Activated CD8-positive, alpha-beta memory T cell treated with anti-CD3 and anti-CD28 coated beads for 24 hours (primary cell): Measurements from ENCODE around the gene KRT20.

Experiments used
- DNase-seq: peaks from one replicate; pipeline ENCODE4 v3.0.0-alpha.2; 2020

Gene KRT20

DNA sequence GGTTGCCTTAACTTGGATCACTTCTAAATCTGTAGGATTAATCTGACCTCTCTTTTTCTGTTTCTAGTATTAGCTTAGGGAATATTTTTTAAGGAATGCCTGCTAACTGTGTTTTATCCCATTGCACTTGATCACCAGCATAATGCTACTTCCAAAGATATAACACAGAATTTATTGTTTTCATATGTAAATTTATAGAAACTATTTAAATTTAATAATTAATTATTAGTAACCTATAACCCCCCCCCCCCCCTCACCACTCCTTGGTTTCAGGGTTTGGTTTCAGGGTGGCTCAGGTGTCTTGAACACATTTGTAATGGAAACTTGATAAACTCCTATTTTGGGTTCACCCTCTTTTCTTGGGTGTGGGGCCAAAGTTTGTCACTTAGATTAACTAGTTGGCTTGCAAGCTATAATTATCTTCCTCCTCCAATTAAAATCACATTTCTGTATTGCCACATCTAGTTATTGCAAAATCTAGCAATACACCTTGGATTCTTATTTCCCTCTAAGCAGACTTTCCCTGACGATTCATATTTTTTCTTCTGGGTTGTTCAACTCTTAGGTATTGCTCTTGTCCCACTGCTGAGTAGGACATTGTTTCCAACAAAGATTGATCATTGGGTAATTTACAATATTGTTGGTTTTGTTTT is 36.3 kb downstream of the KRT20 start:
- no peak for DNase-seq

DNA sequence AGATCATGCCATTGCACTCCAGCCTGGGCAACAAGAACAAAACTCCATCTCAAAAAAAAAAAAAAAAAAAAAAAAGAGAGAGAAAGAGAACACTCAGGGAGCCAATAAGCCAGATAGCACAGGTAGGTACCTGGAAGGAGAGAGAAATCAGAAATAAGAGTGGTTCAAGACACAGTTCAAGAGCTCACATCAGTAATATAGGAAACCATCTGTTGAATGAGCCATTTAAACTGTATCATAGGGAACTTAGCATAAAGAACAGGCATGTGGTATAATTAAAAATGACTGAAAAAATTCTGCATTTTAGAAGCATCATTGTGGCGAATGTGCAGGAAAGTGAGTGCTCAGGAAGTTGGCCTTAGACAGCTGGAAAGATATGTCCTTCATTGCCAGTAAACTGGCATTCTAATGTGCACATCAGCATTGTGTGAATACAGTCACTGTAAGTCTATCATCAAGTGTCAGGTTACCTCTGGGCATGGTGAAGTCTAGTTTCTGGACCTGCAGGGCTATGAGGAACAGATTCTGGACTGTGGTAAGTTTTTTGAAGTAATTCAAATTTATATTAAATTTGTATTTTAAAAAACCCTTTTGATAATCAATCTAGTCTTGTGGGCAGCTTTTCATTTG is 38.4 kb downstream of the KRT20 start:
- no peak for DNase-seq

DNA sequence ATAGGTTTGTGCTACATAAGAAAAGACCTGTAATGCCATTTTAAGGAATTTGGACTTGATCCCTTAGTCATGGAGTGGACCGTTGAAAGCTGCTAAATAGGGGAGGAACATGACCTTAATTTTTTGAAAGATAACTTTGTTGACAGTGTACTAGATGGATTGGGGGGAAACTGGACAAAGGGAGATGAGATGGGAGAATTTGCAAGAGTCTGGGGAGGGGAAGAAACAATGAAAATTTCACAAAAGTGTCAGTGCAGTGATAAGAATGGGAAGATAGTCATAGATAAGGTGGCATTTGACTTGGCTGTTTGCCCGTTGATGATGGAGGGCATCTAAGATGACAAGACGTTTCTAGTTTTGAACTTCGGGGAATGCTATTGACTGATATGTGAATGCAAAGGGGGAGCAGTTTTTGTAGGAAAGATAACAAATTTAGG is 40.4 kb downstream of the KRT20 start:
- DNase-seq = no peak

DNA sequence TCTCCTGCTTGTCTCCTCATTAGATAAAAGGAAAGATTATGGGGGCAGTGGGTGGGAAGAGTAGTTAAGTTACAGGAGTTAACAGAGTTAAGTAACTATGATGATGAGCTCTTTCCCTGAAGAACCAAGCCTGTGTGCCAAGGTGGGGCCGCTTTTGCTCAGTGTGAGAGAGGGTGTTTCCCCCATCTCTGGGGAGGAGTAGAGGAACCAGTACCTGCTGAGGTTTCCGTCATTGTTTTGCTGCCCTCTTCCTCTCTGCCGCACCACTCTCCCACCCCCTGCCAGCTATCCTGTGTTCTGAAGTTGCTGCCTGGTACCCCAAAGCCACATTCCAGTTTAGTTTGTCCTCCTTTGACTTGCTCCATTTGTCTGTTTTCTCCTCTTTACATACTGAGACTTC is 41.8 kb downstream of the KRT20 start:
- no peak for DNase-seq

DNA sequence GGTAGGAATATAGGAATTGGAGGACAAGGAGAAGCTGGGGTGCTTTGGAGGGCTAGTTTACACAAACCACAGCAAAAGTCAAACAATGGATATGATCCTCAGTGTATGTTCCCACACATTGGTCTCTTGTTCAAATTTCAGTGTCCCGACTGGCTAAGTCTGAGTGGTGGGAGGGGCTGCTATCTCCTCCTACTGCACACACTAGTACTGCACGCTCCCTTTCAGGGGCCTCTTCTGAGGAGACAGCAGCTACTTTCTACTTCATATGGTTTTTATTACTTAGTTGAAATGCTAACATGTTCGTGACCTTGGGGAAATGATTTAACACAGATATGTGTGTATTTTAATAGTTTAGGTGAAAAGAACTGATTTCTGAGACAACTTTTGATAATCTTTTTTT is 43.8 kb downstream of the KRT20 start:
- no peak for DNase-seq

DNA sequence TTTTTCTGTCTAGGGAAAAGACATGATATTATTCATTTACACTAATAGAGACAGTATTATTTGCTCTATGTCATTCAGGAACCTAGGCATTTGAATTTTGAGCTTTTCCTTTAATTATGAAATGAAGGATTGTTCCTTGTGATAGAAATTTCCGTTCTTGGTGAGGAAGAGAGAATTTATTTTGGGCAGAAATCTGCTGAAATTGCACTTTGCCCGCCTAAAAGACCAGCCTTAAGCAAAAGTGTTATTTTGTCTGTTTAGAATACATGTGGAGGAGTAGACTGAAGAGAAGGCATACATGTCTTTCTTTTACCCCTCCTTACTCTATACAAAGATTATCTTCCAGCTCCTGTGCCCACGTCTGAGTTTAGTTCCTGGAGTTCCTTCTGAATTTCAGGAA is 45.8 kb downstream of the KRT20 start:
- DNase-seq = no peak

DNA sequence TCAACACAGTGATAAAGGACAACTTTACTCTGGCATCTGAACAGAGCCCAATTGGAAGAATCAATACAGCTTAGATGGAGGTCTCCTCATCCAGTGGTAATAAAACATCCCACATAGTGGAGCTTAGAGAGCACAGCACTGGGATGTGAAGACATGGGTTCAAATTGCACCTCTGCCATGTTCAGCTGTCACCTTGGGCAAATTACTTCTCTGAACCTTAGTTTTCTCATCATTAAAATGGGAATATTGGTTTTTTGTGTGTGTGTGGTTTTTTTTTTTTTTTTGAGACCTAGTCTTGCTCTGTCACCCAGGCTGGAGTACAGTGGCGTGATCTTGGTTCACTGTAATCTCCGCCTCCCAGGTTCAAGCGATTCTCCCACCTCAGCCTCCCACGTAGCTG is 49.0 kb downstream of the KRT20 start:
- DNase-seq = no peak

DNA sequence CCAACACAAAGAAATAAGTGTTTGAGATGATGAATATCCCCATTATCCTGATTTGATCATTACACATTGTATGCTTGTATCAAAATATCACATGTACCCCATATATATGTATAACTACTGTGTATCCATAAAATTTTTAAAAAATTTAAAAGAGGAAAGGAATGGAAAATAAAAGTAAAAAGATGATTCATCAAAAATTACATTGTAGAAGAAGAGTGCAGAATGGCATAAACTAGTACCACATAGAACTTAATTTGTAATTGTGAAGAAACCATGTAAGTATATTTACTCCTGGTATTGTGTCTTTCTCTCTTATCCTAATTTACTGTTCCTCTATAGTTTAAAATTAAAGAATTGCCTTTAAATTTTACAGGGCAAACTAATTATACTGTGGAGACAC is 51.2 kb downstream of the KRT20 start:
- DNase-seq = no peak

DNA sequence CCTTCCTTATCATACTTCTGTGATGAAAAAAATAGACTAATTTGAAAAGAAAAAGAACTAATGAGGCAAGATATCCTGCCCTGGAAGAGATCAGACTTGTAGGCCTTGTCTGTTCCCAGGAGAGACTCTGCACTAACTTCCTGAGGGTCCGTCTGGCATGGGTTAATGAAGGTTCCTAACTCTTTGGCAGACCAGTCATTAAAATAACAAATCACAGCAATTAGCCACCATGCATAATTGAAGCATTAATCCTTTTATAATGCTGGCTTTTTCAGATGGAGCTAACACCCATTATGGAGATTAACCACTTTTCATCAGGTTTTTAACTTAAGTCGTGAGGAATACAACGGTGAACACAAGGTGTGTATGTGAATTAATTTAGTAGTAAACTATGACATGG is 52.2 kb downstream of the KRT20 start:
- DNase-seq = no peak

DNA sequence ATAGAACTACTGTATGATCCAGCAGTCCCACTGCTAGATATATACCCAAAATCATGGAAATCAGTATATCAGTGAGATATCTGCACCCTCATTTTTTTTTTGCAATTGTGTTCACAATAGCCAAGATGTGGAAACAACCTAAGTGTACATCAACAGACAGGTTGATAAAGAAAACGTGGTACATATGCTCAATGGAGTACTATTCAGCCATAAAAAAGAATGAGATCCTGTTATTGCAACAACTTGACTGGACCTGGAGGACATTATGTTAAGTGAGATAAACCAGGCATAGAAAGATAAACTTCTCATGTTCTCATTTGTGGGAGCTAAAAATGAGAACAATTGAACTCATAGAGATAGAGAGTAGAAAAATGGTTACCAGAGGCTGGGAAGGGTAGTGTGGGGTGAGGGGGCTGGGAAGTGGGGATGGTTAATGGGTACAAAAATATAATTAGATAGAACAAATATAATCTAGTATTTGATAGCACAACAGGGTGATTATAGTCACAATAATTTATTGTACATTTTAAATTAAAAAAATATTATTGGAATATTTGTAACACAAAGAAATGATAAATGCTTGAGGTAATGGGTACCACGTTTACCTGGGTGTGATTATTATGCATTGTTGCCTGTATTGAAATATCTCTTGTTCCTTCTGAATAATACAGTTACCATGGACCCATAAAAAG is 54.8 kb downstream of the KRT20 start:
- DNase-seq = no peak

DNA sequence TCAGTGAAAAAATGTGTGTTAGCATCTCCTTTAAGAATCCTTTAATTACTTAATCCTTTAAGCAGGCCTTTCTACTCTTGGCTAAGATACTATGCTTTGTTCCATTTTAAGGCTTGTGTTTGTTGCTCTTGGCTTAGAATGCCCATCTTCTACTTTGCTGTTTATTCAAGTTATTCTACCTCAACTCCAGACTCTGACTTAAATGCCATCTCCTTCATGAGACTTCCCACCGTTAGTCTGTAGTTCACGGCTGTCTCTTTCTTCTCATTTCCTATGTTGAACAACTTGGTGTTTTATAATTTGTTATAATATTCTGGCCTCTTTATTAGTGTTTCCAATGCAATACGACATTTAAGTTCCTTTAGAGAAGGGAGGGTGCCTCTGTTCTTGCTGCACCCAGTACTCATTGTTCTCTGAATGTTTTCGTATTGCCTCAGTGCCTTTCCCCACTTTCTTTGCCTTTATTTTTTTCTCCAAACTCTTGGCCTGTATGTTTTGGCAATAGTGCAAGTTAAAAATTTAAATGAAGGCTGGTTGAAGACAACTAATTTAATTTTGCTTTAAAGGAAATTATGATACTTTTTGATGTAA is 56.5 kb downstream of the KRT20 start:
- no peak for DNase-seq

DNA sequence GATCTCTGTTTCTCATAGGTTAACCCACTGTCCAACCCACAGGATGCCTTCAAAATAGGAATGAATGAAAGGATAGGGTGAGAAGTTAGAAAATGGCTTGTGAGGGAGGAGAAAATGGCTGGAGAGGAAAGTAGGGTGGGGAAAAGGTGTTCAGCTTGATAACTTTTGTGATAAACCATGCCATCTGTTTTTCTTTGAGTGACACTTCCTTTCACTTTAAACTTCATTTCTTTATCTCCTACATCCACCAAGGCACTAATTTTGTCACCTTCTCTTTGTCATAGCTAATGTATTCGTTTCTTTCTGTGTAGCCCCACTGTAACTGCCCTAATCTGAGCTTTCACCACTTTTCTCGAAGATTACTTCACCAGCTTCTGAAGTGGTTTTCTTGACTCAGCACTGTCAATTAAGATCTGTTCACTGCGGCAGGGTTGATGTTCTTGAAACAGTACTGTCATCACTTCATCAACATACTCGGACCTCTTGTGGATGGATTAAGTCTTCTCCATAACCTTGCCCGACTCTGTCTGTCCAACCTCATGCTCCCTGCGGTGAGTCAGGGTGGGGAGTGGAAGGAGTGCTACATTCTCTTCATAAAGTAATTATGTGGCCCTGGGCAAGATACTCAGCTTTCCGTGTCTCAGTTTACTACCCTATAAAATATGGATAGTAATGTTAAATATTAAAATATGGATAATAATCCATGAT is 57.1 kb downstream of the KRT20 start:
- no peak for DNase-seq
